Measurements from ENCODE around the gene TRIM77.
"Not testable (repeated sequence)": the region's sequence is repeated elsewhere in the genome, so short reads cannot be mapped to it uniquely, and the experiment has no call there.

GRCh38 chr11:89675948-89676347 is 34.2 kb upstream of the TRIM77 start:
- not testable (repeated sequence) for TF ChIP-seq POLR2A, POLR2AphosphoS5, SPI1, TAF1, POU2F2 (IDR thresholded peaks at IDR 0.05; ENCODE audit: low read depth, low read length)
